Measurements from ENCODE around the gene GATA6.
"Not testable (repeated sequence)": the region's sequence is repeated elsewhere in the genome, so short reads cannot be mapped to it uniquely, and the experiment has no call there.

DNA sequence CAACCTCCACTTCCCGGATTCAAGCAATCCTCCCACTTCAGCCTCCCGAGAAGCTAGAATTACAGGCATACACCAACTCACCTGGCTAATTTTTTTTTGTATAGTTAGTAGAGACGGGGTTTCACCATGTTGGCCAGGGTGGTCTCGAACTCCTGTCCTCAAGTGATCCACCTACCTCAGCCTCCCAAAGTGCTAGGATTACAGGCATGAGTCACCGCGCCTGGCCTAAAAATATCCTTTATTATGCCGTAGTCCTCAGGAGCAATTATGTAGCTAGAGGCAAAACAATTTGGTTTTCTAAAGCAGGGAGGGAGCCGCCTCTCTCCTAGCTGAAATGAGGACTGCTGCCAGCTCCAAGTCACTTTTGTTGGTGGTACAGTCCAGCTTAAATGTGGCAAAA is 15.2 kb downstream of the GATA6 start:
- TF ChIP-seq, protein P1, sequence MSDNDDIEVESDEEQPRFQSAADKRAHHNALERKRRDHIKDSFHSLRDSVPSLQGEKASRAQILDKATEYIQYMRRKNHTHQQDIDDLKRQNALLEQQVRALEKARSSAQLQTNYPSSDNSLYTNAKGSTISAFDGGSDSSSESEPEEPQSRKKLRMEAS (IDR thresholded peaks at IDR 0.05; ENCODE audit: low read depth), result not testable (repeated sequence)
- not testable (repeated sequence) for TF ChIP-seq POLR2AphosphoS5 (IDR thresholded peaks at IDR 0.05; ENCODE audit: low read depth, low read length); TCF12 (IDR thresholded peaks at IDR 0.05)
- TF ChIP-seq, protein P2, sequence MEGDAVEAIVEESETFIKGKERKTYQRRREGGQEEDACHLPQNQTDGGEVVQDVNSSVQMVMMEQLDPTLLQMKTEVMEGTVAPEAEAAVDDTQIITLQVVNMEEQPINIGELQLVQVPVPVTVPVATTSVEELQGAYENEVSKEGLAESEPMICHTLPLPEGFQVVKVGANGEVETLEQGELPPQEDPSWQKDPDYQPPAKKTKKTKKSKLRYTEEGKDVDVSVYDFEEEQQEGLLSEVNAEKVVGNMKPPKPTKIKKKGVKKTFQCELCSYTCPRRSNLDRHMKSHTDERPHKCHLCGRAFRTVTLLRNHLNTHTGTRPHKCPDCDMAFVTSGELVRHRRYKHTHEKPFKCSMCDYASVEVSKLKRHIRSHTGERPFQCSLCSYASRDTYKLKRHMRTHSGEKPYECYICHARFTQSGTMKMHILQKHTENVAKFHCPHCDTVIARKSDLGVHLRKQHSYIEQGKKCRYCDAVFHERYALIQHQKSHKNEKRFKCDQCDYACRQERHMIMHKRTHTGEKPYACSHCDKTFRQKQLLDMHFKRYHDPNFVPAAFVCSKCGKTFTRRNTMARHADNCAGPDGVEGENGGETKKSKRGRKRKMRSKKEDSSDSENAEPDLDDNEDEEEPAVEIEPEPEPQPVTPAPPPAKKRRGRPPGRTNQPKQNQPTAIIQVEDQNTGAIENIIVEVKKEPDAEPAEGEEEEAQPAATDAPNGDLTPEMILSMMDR (IDR thresholded peaks at IDR 0.05), result not testable (repeated sequence)
- TF ChIP-seq, protein P3, sequence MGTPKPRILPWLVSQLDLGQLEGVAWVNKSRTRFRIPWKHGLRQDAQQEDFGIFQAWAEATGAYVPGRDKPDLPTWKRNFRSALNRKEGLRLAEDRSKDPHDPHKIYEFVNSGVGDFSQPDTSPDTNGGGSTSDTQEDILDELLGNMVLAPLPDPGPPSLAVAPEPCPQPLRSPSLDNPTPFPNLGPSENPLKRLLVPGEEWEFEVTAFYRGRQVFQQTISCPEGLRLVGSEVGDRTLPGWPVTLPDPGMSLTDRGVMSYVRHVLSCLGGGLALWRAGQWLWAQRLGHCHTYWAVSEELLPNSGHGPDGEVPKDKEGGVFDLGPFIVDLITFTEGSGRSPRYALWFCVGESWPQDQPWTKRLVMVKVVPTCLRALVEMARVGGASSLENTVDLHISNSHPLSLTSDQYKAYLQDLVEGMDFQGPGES (IDR thresholded peaks at IDR 0.05; ENCODE audit: low read depth, low read length), result not testable (repeated sequence)

Measured in SK-N-SH (cell line).